Calu3 (cell line): Measurements from ENCODE around the gene TXNRD1. TPM values are rescaled to one million over a fixed set of nuclear protein-coding genes. Genes with fewer than 3 reads are reported as not detected.

Experiments used
- BruUV-seq: library from RNA; stranded (reverse); fragments of 400-500 nt; replicated peaks from 2 replicates; lab custom pipeline; 2021; lab: Mats Ljungman, UMichigan
- CTCF ChIA-PET: fragments of 300-600 bp; sonication (Branson Sonifier 250); formaldehyde crosslinking; loops from one replicate; lab custom pipeline; 2022; ENCODE audit warnings: antibody characterized with exemption; lab: Charles Lee
- DNase-seq: peaks from one replicate; pipeline ENCODE4 v3.0.0; 2022
- H3K27ac Mint-ChIP-seq: one replicate; pipeline ENCODE4 v1.8.0; 2022; ENCODE audit warnings: mixed read lengths; ENCODE audit not compliant: unreplicated experiment
- H3K27me3 Mint-ChIP-seq: one replicate; pipeline ENCODE4 v1.8.0; 2022; ENCODE audit warnings: mixed read lengths; ENCODE audit not compliant: unreplicated experiment
- H3K36me3 Mint-ChIP-seq: one replicate; pipeline ENCODE4 v1.8.0; 2022; ENCODE audit warnings: mild to moderate bottlenecking, moderate library complexity, mixed read lengths; ENCODE audit not compliant: insufficient read depth, unreplicated experiment
- H3K4me1 Mint-ChIP-seq: one replicate; pipeline ENCODE4 v1.8.0; 2022; ENCODE audit warnings: mild to moderate bottlenecking, low read depth, mixed read lengths; ENCODE audit not compliant: unreplicated experiment
- H3K4me3 Mint-ChIP-seq: one replicate; pipeline ENCODE4 v1.8.0; 2022; ENCODE audit warnings: mild to moderate bottlenecking, low read depth, moderate library complexity, mixed read lengths; ENCODE audit not compliant: unreplicated experiment
- H3K9me3 Mint-ChIP-seq: one replicate; pipeline ENCODE4 v1.8.0; 2022; ENCODE audit warnings: low read depth, mixed read lengths; ENCODE audit not compliant: unreplicated experiment
- intact Hi-C: fragments of 100-400 bp; cut with micrococcal nuclease; formaldehyde crosslinking; loops from one replicate; pipeline ENCODE4 v1.10.0; 2022; ENCODE audit not compliant: unreplicated experiment
- total RNA-seq: library from RNA; stranded (reverse); gene quantifications from 2 replicates; pipeline ENCODE4 v1.2.3, GENCODE V29; 2022
- TF ChIP-seq, protein P1 (sequence below): fragments of 200-600 bp; IDR thresholded peaks from one replicate; pipeline ENCODE4 v1.8.0; 2022; ENCODE audit warnings: antibody characterized with exemption; ENCODE audit not compliant: unreplicated experiment

The TXNRD1 gene
- total RNA-seq, 1 experiment from 2014 or later = 262 TPM

DNA sequence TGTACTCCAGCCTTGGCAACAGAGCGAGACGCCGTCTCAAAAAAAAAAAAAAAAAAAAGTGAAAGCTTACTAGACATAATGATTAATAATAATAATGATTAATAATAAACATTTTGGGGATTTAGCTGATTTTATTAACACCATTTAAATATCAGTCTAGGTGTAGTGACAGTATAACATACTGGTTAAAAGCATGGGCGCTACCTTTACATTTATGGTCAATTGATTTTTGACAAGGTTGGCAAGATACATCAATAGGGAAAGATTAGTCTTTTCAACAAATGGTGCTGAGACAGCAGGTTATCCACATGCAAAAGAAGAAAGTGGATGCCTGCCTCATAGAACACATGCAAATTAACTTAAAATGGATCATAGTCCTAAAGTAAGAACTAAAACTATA, 34.3 kb downstream of the TXNRD1 start:
- no peak overlapping the region for H3K27ac Mint-ChIP-seq
- TF ChIP-seq, protein P1, sequence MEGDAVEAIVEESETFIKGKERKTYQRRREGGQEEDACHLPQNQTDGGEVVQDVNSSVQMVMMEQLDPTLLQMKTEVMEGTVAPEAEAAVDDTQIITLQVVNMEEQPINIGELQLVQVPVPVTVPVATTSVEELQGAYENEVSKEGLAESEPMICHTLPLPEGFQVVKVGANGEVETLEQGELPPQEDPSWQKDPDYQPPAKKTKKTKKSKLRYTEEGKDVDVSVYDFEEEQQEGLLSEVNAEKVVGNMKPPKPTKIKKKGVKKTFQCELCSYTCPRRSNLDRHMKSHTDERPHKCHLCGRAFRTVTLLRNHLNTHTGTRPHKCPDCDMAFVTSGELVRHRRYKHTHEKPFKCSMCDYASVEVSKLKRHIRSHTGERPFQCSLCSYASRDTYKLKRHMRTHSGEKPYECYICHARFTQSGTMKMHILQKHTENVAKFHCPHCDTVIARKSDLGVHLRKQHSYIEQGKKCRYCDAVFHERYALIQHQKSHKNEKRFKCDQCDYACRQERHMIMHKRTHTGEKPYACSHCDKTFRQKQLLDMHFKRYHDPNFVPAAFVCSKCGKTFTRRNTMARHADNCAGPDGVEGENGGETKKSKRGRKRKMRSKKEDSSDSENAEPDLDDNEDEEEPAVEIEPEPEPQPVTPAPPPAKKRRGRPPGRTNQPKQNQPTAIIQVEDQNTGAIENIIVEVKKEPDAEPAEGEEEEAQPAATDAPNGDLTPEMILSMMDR = no peak
- peaks cover 1% of the 10 kb centered on the region for H3K4me1 Mint-ChIP-seq
- no peak for DNase-seq
- CTCF ChIA-PET = interaction anchor here (0.6 kb wide), 1 partner anchor 9 kb away, joined by 4 read pairs; no protein-coding TSS in a partner anchor
- no peak overlapping the region for H3K4me3 Mint-ChIP-seq
- H3K27me3 Mint-ChIP-seq = no peaks in the 10 kb centered on the region
- H3K9me3 Mint-ChIP-seq = no peaks in the 10 kb centered on the region
- BruUV-seq = no TSS peak
- intact Hi-C loops = no loop called here
- no peaks in the 10 kb centered on the region for H3K36me3 Mint-ChIP-seq

GRCh38 chr12:104250366-104251125, 35.0 kb downstream of the TXNRD1 start:
- H3K4me1 Mint-ChIP-seq = peaks cover 8% of the 10 kb centered on the region
- H3K27ac Mint-ChIP-seq = no peak overlapping the region
- H3K36me3 Mint-ChIP-seq = no peaks in the 10 kb centered on the region
- BruUV-seq = no TSS peak
- no peak overlapping the region for H3K4me3 Mint-ChIP-seq
- no peak for DNase-seq
- CTCF ChIA-PET = no interaction called here
- TF ChIP-seq, protein P1 = no peak
- H3K27me3 Mint-ChIP-seq = no peaks in the 10 kb centered on the region
- H3K9me3 Mint-ChIP-seq = no peaks in the 10 kb centered on the region
- intact Hi-C loops = no loop called here

DNA sequence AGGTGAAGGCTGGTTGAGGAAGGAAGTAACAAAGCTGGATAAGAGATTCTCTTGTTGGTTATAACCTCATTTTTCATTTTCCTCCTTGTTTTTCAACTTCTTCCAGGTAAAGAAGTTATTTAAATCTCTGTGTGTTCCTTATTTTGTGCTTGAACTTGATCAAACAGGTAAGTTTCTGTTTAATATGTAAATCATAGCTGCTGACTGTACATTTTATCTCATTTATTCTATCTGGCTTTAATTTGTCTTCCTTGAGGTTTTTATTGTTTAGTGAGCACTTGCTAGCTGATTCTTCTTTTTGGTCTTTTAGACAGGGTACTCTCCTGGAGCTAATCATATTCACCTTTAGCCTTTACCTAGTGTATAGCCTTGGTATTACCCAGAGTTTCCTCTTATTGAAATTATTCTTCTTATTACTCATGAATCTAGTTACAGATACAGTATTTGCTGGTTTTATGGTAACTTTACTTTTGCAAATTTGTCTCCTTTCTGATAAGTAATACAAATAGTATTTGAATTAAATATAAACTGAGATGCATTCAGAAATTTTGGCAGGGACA, 42.4 kb downstream of the TXNRD1 start:
- CTCF ChIA-PET = interaction anchor here (0.6 to 1.1 kb wide), 4 partner anchors 13 to 31 kb away, joined by 3 to 11 read pairs (median 5); no protein-coding TSS in a partner anchor
- DNase-seq = no peak
- peaks cover 17% of the 10 kb centered on the region for H3K4me1 Mint-ChIP-seq
- TF ChIP-seq, protein P1 = no peak
- no peak overlapping the region for H3K4me3 Mint-ChIP-seq
- H3K36me3 Mint-ChIP-seq = peaks cover 4% of the 10 kb centered on the region
- intact Hi-C loops = no loop called here
- no peaks in the 10 kb centered on the region for H3K27me3 Mint-ChIP-seq
- no peak overlapping the region for H3K27ac Mint-ChIP-seq
- BruUV-seq = no TSS peak
- no peaks in the 10 kb centered on the region for H3K9me3 Mint-ChIP-seq

DNA sequence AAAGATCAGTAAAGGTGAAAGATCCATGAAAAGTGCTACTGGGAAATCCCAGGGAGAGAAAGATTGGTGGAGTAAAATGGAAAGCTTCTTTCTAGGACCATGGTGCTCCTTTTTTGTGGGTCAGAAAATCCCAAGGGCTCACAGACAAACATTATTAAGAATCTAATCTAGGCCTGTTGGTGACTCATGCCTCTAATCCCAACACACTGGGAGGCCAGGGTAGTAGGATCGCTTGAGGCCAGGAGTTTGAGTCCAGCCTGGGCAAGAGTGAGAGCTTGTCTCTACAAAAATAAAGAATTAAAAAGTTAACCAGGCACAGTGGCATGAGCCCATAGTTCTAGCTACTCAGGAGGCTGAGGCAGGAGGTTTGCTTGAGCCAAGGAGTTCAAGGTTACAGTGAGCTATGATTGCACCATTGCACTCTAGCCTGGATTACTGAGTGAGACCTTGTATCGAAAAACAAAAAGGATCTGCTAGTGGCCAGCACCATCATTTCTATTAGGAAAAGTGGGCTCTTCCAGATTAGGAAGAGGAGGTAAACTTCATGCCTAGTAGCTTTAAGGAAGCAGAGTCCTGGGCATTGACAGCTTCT, 43.0 kb downstream of the TXNRD1 start:
- Mint-ChIP-seq H3K4me3 (no peak overlapping the region), H3K27ac (no peak overlapping the region), H3K36me3 (peaks cover 4% of the 10 kb centered on the region), H3K27me3 (no peaks in the 10 kb centered on the region), H3K4me1 (peaks cover 17% of the 10 kb centered on the region), H3K9me3 (no peaks in the 10 kb centered on the region)
- no TSS peak for BruUV-seq
- TF ChIP-seq, protein P1 = no peak
- DNase-seq = no peak
- CTCF ChIA-PET = interaction anchor here (0.6 to 1.1 kb wide), 2 partner anchors 13 to 22 kb away, joined by 3 to 7 read pairs; no protein-coding TSS in a partner anchor
- intact Hi-C loops = no loop called here
